HepG2 (cell line): ENCODE results near the gene PGAP3. TPM values are rescaled to one million over a fixed set of nuclear protein-coding genes. Genes with fewer than 3 reads are reported as not detected.

ENCODE experiments used
- ARNT2 ChIP-seq: sonication (generic); formaldehyde crosslinking; IDR thresholded peaks from 2 replicates; pipeline ENCODE4 v1.8.0; 2022; ENCODE audit warnings: mild to moderate bottlenecking, low read depth, missing genetic modification reagents, moderate library complexity
- BCL6 ChIP-seq: IDR thresholded peaks from 2 replicates; pipeline ENCODE4 v1.6.1; 2016; ENCODE audit warnings: missing genetic modification reagents, missing compliant biosample characterization
- KLF16 ChIP-seq, 2 experiments: sonication (generic) in 1 of 2; formaldehyde crosslinking in 1 of 2; IDR thresholded peaks; 2 replicates each; pipeline versions ENCODE4 v1.6.1 to v1.8.0; 2016 to 2023; ENCODE audit warnings: missing genetic modification reagents in 2 of 2, missing compliant biosample characterization in 1 of 2
- MNT ChIP-seq: fragments of 450-650 bp; IDR thresholded peaks from 2 replicates; pipeline ENCODE4 v1.6.1; 2016
- NR2F1 ChIP-seq, 2 experiments: fragments of 450-650 bp in 1 of 2; formaldehyde crosslinking in 1 of 2; IDR thresholded peaks; 2 replicates each; pipeline versions ENCODE4 v1.5.0 to v1.6.1; 2016 to 2020; ENCODE audit warnings: mild to moderate bottlenecking in 1 of 2, missing compliant biosample characterization in 1 of 2, missing genetic modification reagents in 1 of 2, moderate library complexity in 1 of 2
- PBX3 ChIP-seq: sonication (generic); formaldehyde crosslinking; IDR thresholded peaks from 2 replicates; pipeline ENCODE4 v1.8.1; 2023; ENCODE audit warnings: missing genetic modification reagents, inconsistent platforms, borderline replicate concordance
- PITX1 ChIP-seq: sonication (generic); formaldehyde crosslinking; IDR thresholded peaks from 2 replicates; pipeline ENCODE4 v1.5.1; 2020; ENCODE audit warnings: mild to moderate bottlenecking, missing genetic modification reagents
- RFXAP ChIP-seq: sonication (generic); formaldehyde crosslinking; IDR thresholded peaks from 2 replicates; pipeline ENCODE4 v1.4.0; 2020; ENCODE audit warnings: missing genetic modification reagents, borderline replicate concordance
- SALL1 ChIP-seq: sonication (generic); formaldehyde crosslinking; IDR thresholded peaks from 2 replicates; pipeline ENCODE4 v1.8.0; 2022; ENCODE audit warnings: mild to moderate bottlenecking, missing genetic modification reagents
- SPEN ChIP-seq: sonication (generic); formaldehyde crosslinking; IDR thresholded peaks from 2 replicates; pipeline ENCODE4 v1.5.1; 2020; ENCODE audit warnings: low read depth, mild to moderate bottlenecking, missing genetic modification reagents
- TFAP4 ChIP-seq: sonication (generic); IDR thresholded peaks from 2 replicates; pipeline ENCODE4 v1.6.1; 2016; ENCODE audit warnings: low read depth, borderline replicate concordance
- ZBTB10 ChIP-seq: sonication (generic); formaldehyde crosslinking; IDR thresholded peaks from 2 replicates; pipeline ENCODE4 v1.4.0; 2020; ENCODE audit warnings: missing genetic modification reagents, borderline replicate concordance
- ZBTB21 ChIP-seq: sonication (generic); formaldehyde crosslinking; IDR thresholded peaks from 2 replicates; pipeline ENCODE4 v1.4.0; 2020; ENCODE audit warnings: missing genetic modification reagents
- ZNF24 ChIP-seq: fragments of 450-650 bp; IDR thresholded peaks from 2 replicates; pipeline ENCODE4 v1.6.1; 2017; ENCODE audit warnings: antibody characterized with exemption, mild to moderate bottlenecking
- ZNF296 ChIP-seq: sonication (generic); formaldehyde crosslinking; conservative IDR thresholded peaks from 2 replicates; pipeline ENCODE4 v1.5.0; 2020; ENCODE audit warnings: mild to moderate bottlenecking, missing genetic modification reagents
- ZNF343 ChIP-seq: sonication (generic); formaldehyde crosslinking; IDR thresholded peaks from 2 replicates; pipeline ENCODE4 v1.4.0; 2020; ENCODE audit warnings: mild to moderate bottlenecking, missing genetic modification reagents
- ZNF484 ChIP-seq: sonication (generic); formaldehyde crosslinking; IDR thresholded peaks from 2 replicates; pipeline ENCODE4 v1.5.1; 2020; ENCODE audit warnings: mild to moderate bottlenecking, low read depth, missing genetic modification reagents, borderline replicate concordance
- ZNF691 ChIP-seq: sonication (generic); formaldehyde crosslinking; IDR thresholded peaks from 2 replicates; pipeline ENCODE4 v1.4.0; 2020; ENCODE audit warnings: missing genetic modification reagents, low read depth, mild to moderate bottlenecking, borderline replicate concordance
- ZNF775 ChIP-seq: sonication (generic); formaldehyde crosslinking; IDR thresholded peaks from 2 replicates; pipeline ENCODE4 v1.4.0; 2020; ENCODE audit warnings: missing genetic modification reagents, mild to moderate bottlenecking, moderate library complexity, borderline replicate concordance
- ZSCAN25 ChIP-seq: sonication (generic); formaldehyde crosslinking; IDR thresholded peaks from 2 replicates; pipeline ENCODE4 v1.8.0; 2022; ENCODE audit warnings: mild to moderate bottlenecking, missing genetic modification reagents
- polyA plus RNA-seq, 8 experiments: library from polyadenylated mRNA; depleted of rRNA in 3 of 8; stranded (reverse) in 7 of 8; unstranded in 1 of 8; fragments of >200 nt; fragmentation: Illumina TruSeq in 4 of 8; extraction: Trizol in 4 of 8; gene quantifications; 2 replicates each; pipeline versions ENCODE4 v1.2.1 to v1.2.3, GENCODE V29; 2011 to 2016; ENCODE audit warnings: low read depth in 4 of 8, missing spikeins in 1 of 8, mixed read lengths in 1 of 8; ENCODE audit not compliant: insufficient read depth in 1 of 8
- total RNA-seq, 5 experiments: library from RNA; depleted of rRNA; stranded (reverse); fragments of >200 nt; fragmentation: Illumina TruSeq; extraction: Trizol; gene quantifications; 2 replicates each; pipeline ENCODE4 v1.2.3, GENCODE V29; 2016; ENCODE audit warnings: low read depth in 1 of 5

PGAP3 gene
- total and polyA plus RNA-seq, 2 of the 13 experiments (the other 11 are each of a cell fraction or from before 2014, with no cell fraction given) = 11.9 to 14.6 TPM

GRCh38 chr17:39702901-39703893 is 15.3 kb upstream of the PGAP3 start (continued):
- TF ChIP-seq ZNF691 = peak; percentile 93
- TF ChIP-seq SALL1 (CRISPR knock-in tag) = peak; percentile 86; the same call in 1 of the 2 replicates
- no peak for TF ChIP-seq ZBTB10
- no peak for TF ChIP-seq ZNF484 (CRISPR knock-in tag)
- TF ChIP-seq TFAP4 = peak; percentile 88
- TF ChIP-seq MNT = peak; percentile 49; the same call in 1 of the 2 replicates
- TF ChIP-seq ZSCAN25 (CRISPR knock-in tag) = peak; percentile 96
- peak; percentile 85; the same call in 1 of the 2 replicates for TF ChIP-seq ARNT2
- peak; percentile 75; the same call in 1 of the 2 replicates for TF ChIP-seq ZBTB21 (CRISPR knock-in tag)
- no peak for TF ChIP-seq ZNF296 (CRISPR knock-in tag)
- peak in 1 of 2 experiments; percentile 61; a peak in 1 of 4 replicates for TF ChIP-seq NR2F1 (CRISPR knock-in tag; IDR thresholded peaks at IDR 0.05)
- TF ChIP-seq RFXAP = 0 out of 2 replicates have a peak, but pooled peaks have one; percentile 47
- TF ChIP-seq KLF16 (CRISPR knock-in tag; IDR thresholded peaks at IDR 0.05) = peak in 1 of 2 experiments; percentile 56; a peak in 2 of 4 replicates
- TF ChIP-seq BCL6 (CRISPR knock-in tag) = peak; percentile 90
- TF ChIP-seq ZNF24 = no peak
- peak; percentile 85; the same call in 1 of the 2 replicates for TF ChIP-seq ZNF343 (CRISPR knock-in tag)
- peak; percentile 65; the same call in 1 of the 2 replicates for TF ChIP-seq SPEN (CRISPR knock-in tag)
- no peak for TF ChIP-seq PBX3 (CRISPR knock-in tag)
- TF ChIP-seq ZNF775 = peak; percentile 74; the same call in 1 of the 2 replicates
- TF ChIP-seq PITX1 (CRISPR knock-in tag) = peak; percentile 82
